Hepatocyte (in vitro differentiated cells): Measurements from ENCODE around the gene TPM3. TPM values are rescaled to one million over a fixed set of nuclear protein-coding genes. Genes with fewer than 3 reads are reported as not detected.

ENCODE experiments used
- DNase-seq: peaks from one replicate; pipeline ENCODE4 v3.0.0-alpha.2; 2016; ENCODE audit warnings: low spot score
- H2AFZ ChIP-seq: fragments of 200-600 bp; sonication (generic); 2 replicates; pipeline ENCODE4 v1.6.0; 2016; ENCODE audit warnings: antibody characterized with exemption, mild to moderate bottlenecking
- H3K27ac ChIP-seq: fragments of 200-600 bp; sonication (generic); 2 replicates; pipeline ENCODE4 v1.5.1; 2016; ENCODE audit warnings: mild to moderate bottlenecking
- H3K27me3 ChIP-seq: fragments of 200-600 bp; sonication (generic); 2 replicates; pipeline ENCODE4 v1.6.1; 2016
- H3K36me3 ChIP-seq: fragments of 200-600 bp; sonication (generic); replicated peaks from 2 replicates; pipeline ENCODE4 v1.5.1; 2016; ENCODE audit warnings: low read depth; ENCODE audit not compliant: insufficient read depth
- H3K4me1 ChIP-seq: fragments of 200-600 bp; sonication (generic); 2 replicates; pipeline ENCODE4 v1.5.1; 2016; ENCODE audit warnings: mild to moderate bottlenecking, moderate library complexity; ENCODE audit not compliant: insufficient read depth
- H3K4me2 ChIP-seq: fragments of 200-600 bp; sonication (generic); 2 replicates; pipeline ENCODE4 v1.6.0; 2016
- H3K4me3 ChIP-seq: fragments of 200-600 bp; sonication (generic); 2 replicates; pipeline ENCODE4 v1.5.1; 2016; ENCODE audit warnings: mild to moderate bottlenecking
- H3K79me2 ChIP-seq: fragments of 200-600 bp; sonication (generic); 2 replicates; pipeline ENCODE4 v1.6.0; 2017; ENCODE audit warnings: mild to moderate bottlenecking
- H3K9me2 ChIP-seq: fragments of 200-600 bp; sonication (generic); replicated peaks from 2 replicates; pipeline ENCODE4 v1.6.0; 2017; ENCODE audit warnings: mild to moderate bottlenecking; ENCODE audit not compliant: insufficient read depth
- H3K9me3 ChIP-seq: fragments of 200-600 bp; sonication (generic); 2 replicates; pipeline ENCODE4 v1.5.1; 2016; ENCODE audit warnings: low read depth, mild to moderate bottlenecking
- H4K20me1 ChIP-seq: fragments of 200-600 bp; sonication (generic); 2 replicates; pipeline ENCODE4 v1.6.0; 2016; ENCODE audit warnings: mild to moderate bottlenecking; ENCODE audit not compliant: insufficient read depth, poor library complexity, severe bottlenecking
- CTCF ChIP-seq: fragments of 200-600 bp; sonication (generic); IDR thresholded peaks from 2 replicates; pipeline ENCODE4 v1.5.1; 2016; ENCODE audit warnings: antibody characterized with exemption, mild to moderate bottlenecking; ENCODE audit not compliant: poor library complexity
- EZH2 ChIP-seq: fragments of 200-600 bp; sonication (generic); IDR thresholded peaks from 2 replicates; pipeline ENCODE4 v1.6.1; 2016; ENCODE audit warnings: antibody characterized with exemption, mild to moderate bottlenecking, borderline replicate concordance
- EZH2phosphoT487 ChIP-seq: fragments of 200-600 bp; sonication (generic); IDR thresholded peaks from one replicate; pipeline ENCODE4 v1.6.1; 2018; ENCODE audit warnings: antibody characterized with exemption, mild to moderate bottlenecking, low read depth, moderate library complexity; ENCODE audit not compliant: unreplicated experiment, severe bottlenecking
- WGBS: methylation state at CpG from one replicate; pipeline ENCODE4 v1.1.6; 2016; ENCODE audit warnings: low lambda C conversion rate; ENCODE audit errors: missing lambda C conversion rate; 5-methylcytosine and 5-hydroxymethylcytosine counted together
- polyA plus RNA-seq: library from polyadenylated mRNA; unstranded; fragments of >200 nt; fragmentation: Nextera tagmentation; extraction: Ambion mirVana; gene quantifications from 2 replicates; pipeline ENCODE4 v1.2.1, GENCODE V29; 2016
- total RNA-seq: library from RNA; depleted of rRNA; stranded (reverse); fragments of >200 nt; gene quantifications from 2 replicates; pipeline ENCODE4 v1.2.3, GENCODE V29; 2014

Gene TPM3
- total and polyA plus RNA-seq, 2 experiments from 2014 or later: 321 to 440 TPM

- H3K4me1 ChIP-seq: peaks cover 18% of the 10 kb centered on the region
- no peak for DNase-seq
- WGBS: 97% methylated on average over 2 of the region's 2 CpGs
- H2AFZ ChIP-seq: no peak overlapping the region
- TF ChIP-seq EZH2: no peak
- H3K9me3 ChIP-seq: no peaks in the 10 kb centered on the region
- no peaks in the 10 kb centered on the region for H3K9me2 ChIP-seq
- H3K79me2 ChIP-seq: peaks cover 94% of the 10 kb centered on the region
- peaks cover 53% of the 10 kb centered on the region for H4K20me1 ChIP-seq
- H3K4me3 ChIP-seq: no peak overlapping the region
- no peak overlapping the region for H3K4me2 ChIP-seq
- H3K36me3 ChIP-seq: no peaks in the 10 kb centered on the region
- H3K27ac ChIP-seq: no peak overlapping the region
- no peaks in the 10 kb centered on the region for H3K27me3 ChIP-seq
Observed at GRCh38 chr1:154225370-154225769, 33.5 kb upstream of the TPM3 start.

- TF ChIP-seq EZH2 (no peak), EZH2phosphoT487 (no peak), CTCF (no peak)
- Histone ChIP-seq H3K27ac (no peak overlapping the region), H3K79me2 (peaks cover 91% of the 10 kb centered on the region), H3K27me3 (no peaks in the 10 kb centered on the region), H3K4me2 (peak overlapping the region; percentile 85), H3K4me3 (no peak overlapping the region), H3K4me1 (peaks cover 26% of the 10 kb centered on the region), H3K9me3 (no peaks in the 10 kb centered on the region), H3K9me2 (no peaks in the 10 kb centered on the region), H4K20me1 (peaks cover 57% of the 10 kb centered on the region), H3K36me3 (no peaks in the 10 kb centered on the region), H2AFZ (no peak overlapping the region)
- WGBS: 63% methylated on average over 2 of the region's 2 CpGs
- DNase-seq: no peak
Observed at GRCh38 chr1:154223621-154224020, 31.7 kb upstream of the TPM3 start.

GRCh38 chr1:154222918-154223317 is 31.0 kb upstream of the TPM3 start:
- Histone ChIP-seq H3K9me3 (no peaks in the 10 kb centered on the region), H3K36me3 (no peaks in the 10 kb centered on the region), H3K27ac (peak overlapping the region; percentile 100), H3K9me2 (no peaks in the 10 kb centered on the region), H4K20me1 (peaks cover 64% of the 10 kb centered on the region), H2AFZ (no peak overlapping the region), H3K4me1 (peaks cover 30% of the 10 kb centered on the region), H3K27me3 (no peaks in the 10 kb centered on the region), H3K4me3 (peak overlapping the region; percentile 1), H3K4me2 (peak overlapping the region; percentile 85), H3K79me2 (peaks cover 91% of the 10 kb centered on the region)
- WGBS: 44% methylated on average over 1 of the region's 1 CpG
- TF ChIP-seq EZH2 (no peak), EZH2phosphoT487 (no peak), CTCF (no peak)
- no peak for DNase-seq

- H3K27me3 ChIP-seq: no peaks in the 10 kb centered on the region
- H3K27ac ChIP-seq: peak overlapping the region; percentile 100
- no peak overlapping the region for H2AFZ ChIP-seq
- H3K4me2 ChIP-seq: peak overlapping the region; percentile 85
- TF ChIP-seq EZH2 (no peak), CTCF (no peak), EZH2phosphoT487 (no peak)
- H3K79me2 ChIP-seq: peaks cover 91% of the 10 kb centered on the region
- H3K9me2 ChIP-seq: no peaks in the 10 kb centered on the region
- peak overlapping the region; percentile 71 for H3K4me3 ChIP-seq
- DNase-seq: no peak
- 92% methylated on average over 1 of the region's 1 CpG for WGBS
- no peaks in the 10 kb centered on the region for H3K36me3 ChIP-seq
- no peaks in the 10 kb centered on the region for H3K9me3 ChIP-seq
- peaks cover 65% of the 10 kb centered on the region for H4K20me1 ChIP-seq
- H3K4me1 ChIP-seq: peaks cover 30% of the 10 kb centered on the region
Observed at GRCh38 chr1:154222518-154222917, 30.6 kb upstream of the TPM3 start.
